Naive thymus-derived CD4-positive, alpha-beta T cell (primary cell): ENCODE data around the gene ZNF771. TPM values are rescaled to one million over a fixed set of nuclear protein-coding genes. Genes with fewer than 3 reads are reported as not detected.

Source experiments
- ATAC-seq: fragments of 150-1000 bp; cut with Tn5 transposase; 2 replicates; pipeline ENCODE4 v1.10.0; 2021; ENCODE audit warnings: mild to moderate bottlenecking, moderate library complexity
- CTCF ChIA-PET: fragments of 350-600 bp; sonication (Branson Sonifier 250); formaldehyde crosslinking; loops from one replicate; lab custom pipeline; 2021; ENCODE audit warnings: antibody characterized with exemption; lab: Charles Lee
- POLR2A ChIA-PET: fragments of 350-600 bp; sonication (Branson Sonifier 250); formaldehyde crosslinking; loops from one replicate; lab custom pipeline; 2021; ENCODE audit warnings: antibody characterized with exemption, inconsistent platforms; lab: Charles Lee
- DNase-seq, 9 donors: peaks; one replicate each; pipeline versions ENCODE4 v3.0.0 to v3.0.0-alpha.2; 2020 to 2022; ENCODE audit warnings: mixed read lengths in 1 of 9
- H3K27ac ChIP-seq: one replicate; pipeline ENCODE4 v1.7.0; 2013; ENCODE audit warnings: mild to moderate bottlenecking, low read depth, low read length, moderate library complexity
- H3K27me3 ChIP-seq, 2 donors: one replicate each; pipeline ENCODE4 v1.7.0; 2013; ENCODE audit warnings: low read length in 2 of 2, mild to moderate bottlenecking in 2 of 2, moderate library complexity in 2 of 2; ENCODE audit not compliant: control insufficient read depth in 2 of 2, insufficient read depth in 2 of 2
- H3K36me3 ChIP-seq, 3 experiments: 1 replicate in 2 of 3; 2 replicates in 1 of 3; pipeline ENCODE4 v1.7.0; 2013; ENCODE audit warnings: low read length in 3 of 3, mild to moderate bottlenecking in 3 of 3, moderate library complexity in 1 of 3; ENCODE audit not compliant: insufficient read depth in 3 of 3, control insufficient read depth in 2 of 3
- H3K4me1 ChIP-seq, 2 donors: one replicate each; pipeline ENCODE4 v1.7.0; 2013; ENCODE audit warnings: low read length in 2 of 2, mild to moderate bottlenecking in 2 of 2, moderate library complexity in 1 of 2; ENCODE audit not compliant: control insufficient read depth in 2 of 2, insufficient read depth in 2 of 2
- H3K4me3 ChIP-seq: 2 replicates; pipeline ENCODE4 v1.7.0; 2013; ENCODE audit warnings: mild to moderate bottlenecking, low read length
- H3K9me3 ChIP-seq, 3 experiments: 1 replicate in 2 of 3; 2 replicates in 1 of 3; pipeline ENCODE4 v1.7.0; 2013; ENCODE audit warnings: low read length in 3 of 3; ENCODE audit not compliant: control insufficient read depth in 2 of 3
- H3K27ac Mint-ChIP-seq, 9 donors: one replicate each; pipeline ENCODE4 v1.8.0; 2020 to 2022; ENCODE audit warnings: mixed read lengths in 9 of 9, mild to moderate bottlenecking in 8 of 9, moderate library complexity in 5 of 9, inconsistent platforms in 2 of 9
- H3K27me3 Mint-ChIP-seq, 5 donors: one replicate each; pipeline ENCODE4 v1.8.0; 2021 to 2022; ENCODE audit warnings: mixed read lengths in 5 of 5, mild to moderate bottlenecking in 1 of 5
- H3K36me3 Mint-ChIP-seq, 5 donors: one replicate each; pipeline ENCODE4 v1.8.0; 2020 to 2022; ENCODE audit warnings: mixed read lengths in 5 of 5, mild to moderate bottlenecking in 3 of 5, inconsistent platforms in 1 of 5
- H3K4me1 Mint-ChIP-seq, 7 donors: one replicate each; pipeline ENCODE4 v1.8.0; 2020 to 2022; ENCODE audit warnings: mixed read lengths in 7 of 7, mild to moderate bottlenecking in 3 of 7, inconsistent platforms in 1 of 7
- H3K4me3 Mint-ChIP-seq, 10 donors: one replicate each; pipeline ENCODE4 v1.8.0; 2020 to 2022; ENCODE audit warnings: mild to moderate bottlenecking in 10 of 10, mixed read lengths in 10 of 10, moderate library complexity in 6 of 10, inconsistent platforms in 2 of 10
- H3K9me3 Mint-ChIP-seq, 11 donors: one replicate each; pipeline ENCODE4 v1.8.0; 2020 to 2022; ENCODE audit warnings: mixed read lengths in 11 of 11, mild to moderate bottlenecking in 4 of 11, inconsistent platforms in 1 of 11, moderate library complexity in 1 of 11
- intact Hi-C, 2 donors: fragments of 100-400 bp; cut with micrococcal nuclease; formaldehyde crosslinking; loops; one replicate each; pipeline ENCODE4 v1.15.1; 2023
- polyA plus RNA-seq, 2 donors: library from polyadenylated mRNA; unstranded; fragments of 300-500 nt; fragmentation: Illumina TruSeq; gene quantifications; one replicate each; pipeline ENCODE4 v1.2.3, GENCODE V29; 2021
- total RNA-seq, 6 experiments: library from RNA in 5 of 6; stranded (reverse) in 5 of 6; gene quantifications; 1 replicate in 5 of 6; 2 replicates in 1 of 6; pipeline ENCODE4 v1.2.3 and lab custom pipeline; 2021 to 2026

ZNF771 gene
- total and polyA plus RNA-seq, 7 experiments from 2014 or later = 1.2 to 9.4 (median 4.5) TPM

DNA sequence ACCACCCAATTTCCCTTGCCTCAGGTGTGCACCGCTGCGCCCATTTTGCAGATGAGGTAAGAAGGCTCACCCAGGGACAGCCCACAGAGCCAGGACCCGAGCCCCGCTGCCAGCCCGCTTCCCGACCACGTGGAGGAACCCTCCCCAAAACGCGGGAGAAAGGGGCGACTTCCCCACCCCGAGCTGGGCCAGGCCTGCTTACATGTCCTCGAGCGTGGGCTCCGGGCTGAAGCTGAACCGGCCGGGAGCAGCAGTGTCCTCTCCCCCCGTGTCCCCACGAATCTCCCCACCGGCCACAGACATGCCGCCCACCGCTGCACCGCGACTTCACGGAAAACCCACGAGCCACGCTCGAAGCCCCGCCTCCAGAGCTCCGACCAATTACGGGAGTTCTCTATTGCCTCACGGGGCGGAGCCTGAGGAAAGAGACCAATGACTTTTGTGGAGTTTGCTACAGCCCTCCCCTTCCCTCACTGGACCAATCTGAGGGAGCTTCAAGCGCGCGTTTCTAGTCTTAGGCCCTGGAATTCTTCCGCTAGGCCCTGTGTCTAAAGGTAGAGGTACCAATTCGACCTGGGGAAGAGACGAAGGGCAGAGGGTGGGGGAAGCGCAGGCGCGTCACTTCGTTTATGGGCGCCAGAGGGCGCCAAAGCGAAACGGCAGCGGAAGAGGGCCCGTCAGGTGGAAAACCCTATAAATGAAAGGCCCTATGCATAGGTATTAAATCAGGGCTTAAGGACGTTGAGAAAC lies 22.4 kb downstream of the ZNF771 start, which contains the start of gene DCTPP1:
DCTPP1 (minus strand) TSS at position 353 of the 750 bp plus-strand sequence; CDS start at position 303, 50 bp downstream.
- ATAC-seq (peak; percentile 98), DNase-seq (peak; percentile 79 to 99 (median 97))
- Histone ChIP-seq H3K36me3 (peaks cover 0 to 12% (median 4%) of the 10 kb centered on the region in 3 experiments), H3K9me3 (no peaks in the 10 kb centered on the region), H3K27ac (peak within 1 kb of the TSS; percentile 85), H3K4me3 (peak within 1 kb of the TSS; percentile 67), H3K4me1 (peaks cover 16 to 19% of the 10 kb centered on the region in 2 donors), H3K27me3 (no peaks in the 10 kb centered on the region)
- H3K4me3 Mint-ChIP-seq = no peak within 1 kb of the TSS
- no peaks in the 10 kb centered on the region for H3K27me3 Mint-ChIP-seq
- H3K4me1 Mint-ChIP-seq = peaks cover 14 to 29% (median 21%) of the 10 kb centered on the region in 7 donors
- peaks cover 0 to 2% (median 0%) of the 10 kb centered on the region in 11 donors for H3K9me3 Mint-ChIP-seq
- H3K27ac Mint-ChIP-seq = peak within 1 kb of the TSS in 1 of 9 donors; percentile 38
- ChIA-PET POLR2A (interaction anchor here (0.6 to 6.1 kb wide), 41 partner anchors 12 to 1874 kb away, joined by 3 to 82 read pairs (median 5); partner anchors contain the start of genes ALDOA, FBRS, PPP4C and SEPTIN1), CTCF (interaction anchor here (0.6 to 3.3 kb wide), 38 partner anchors 9 to 1570 kb away, joined by 3 to 26 read pairs (median 4); partner anchors contain the start of genes ZNF48, ZNF688, ZNF689 and ZNF747)
- intact Hi-C loops = loop anchor here (1.0 to 2.0 kb wide), 22 partner anchors 12 to 527 kb away; partner anchors contain the start of genes FBRS (in 2 of the 2), ITGAL (in 2 of the 2), PRR14 (in 2 of the 2) and SEPHS2 (in 2 of the 2)
- peaks cover 4 to 10% (median 9%) of the 10 kb centered on the region in 5 donors for H3K36me3 Mint-ChIP-seq

GRCh38 chr16:30430428-30430970 lies 23.1 kb downstream of the ZNF771 start:
- peaks cover 0 to 2% (median 0%) of the 10 kb centered on the region in 11 donors for H3K9me3 Mint-ChIP-seq
- Histone ChIP-seq H3K27me3 (no peaks in the 10 kb centered on the region), H3K36me3 (peaks cover 0 to 12% (median 4%) of the 10 kb centered on the region in 3 experiments), H3K27ac (peak overlapping the region; percentile 71), H3K4me1 (peaks cover 16 to 19% of the 10 kb centered on the region in 2 donors), H3K4me3 (no peak overlapping the region), H3K9me3 (no peaks in the 10 kb centered on the region)
- no peak for DNase-seq
- ChIA-PET POLR2A (interaction anchor here (0.5 to 6.1 kb wide), 38 partner anchors 13 to 1874 kb away, joined by 3 to 82 read pairs (median 5); partner anchors contain the start of genes ALDOA, FBRS, SEPTIN1 and TBC1D10B), CTCF (interaction anchor here (0.6 to 3.3 kb wide), 23 partner anchors 10 to 290 kb away, joined by 3 to 26 read pairs (median 5); partner anchors contain the start of genes ZNF688, ZNF747, ZNF764 and ZNF785)
- no peak overlapping the region for H3K27ac Mint-ChIP-seq
- H3K4me3 Mint-ChIP-seq = no peak overlapping the region
- H3K27me3 Mint-ChIP-seq = no peaks in the 10 kb centered on the region
- intact Hi-C loops = loop anchor here (1.0 to 2.0 kb wide), 22 partner anchors 12 to 526 kb away; partner anchors contain the start of genes FBRS (in 2 of the 2), ITGAL (in 2 of the 2), PRR14 (in 2 of the 2) and SEPHS2 (in 2 of the 2)
- peaks cover 16 to 31% (median 24%) of the 10 kb centered on the region in 7 donors for H3K4me1 Mint-ChIP-seq
- H3K36me3 Mint-ChIP-seq = peaks cover 4 to 10% (median 9%) of the 10 kb centered on the region in 5 donors
- peak; percentile 6 for ATAC-seq

DNA sequence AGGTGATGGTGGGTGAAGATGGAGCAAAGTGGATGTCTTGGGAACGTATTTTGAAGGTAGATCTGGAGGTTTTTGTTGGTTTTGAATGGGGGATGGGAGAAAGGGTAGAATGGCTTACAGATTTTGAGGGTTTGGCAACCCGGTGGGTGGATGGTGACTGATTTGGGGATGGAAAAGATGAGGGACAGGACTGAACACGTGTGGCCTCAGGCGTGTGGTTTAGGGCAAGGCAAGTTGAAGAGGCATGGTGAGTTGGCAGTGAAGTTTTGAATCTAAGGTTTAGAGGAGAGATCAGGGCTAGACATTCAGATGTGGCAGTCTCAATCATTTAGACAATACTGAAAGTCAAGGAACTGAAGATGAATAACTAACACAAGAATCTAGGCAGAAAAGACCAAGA lies 27.4 kb downstream of the ZNF771 start:
- POLR2A ChIA-PET = interaction anchor here (1.0 kb wide), 1 partner anchor 100 kb away, joined by 3 read pairs; the partner anchor contains the start of gene ZNF747
- no peak for ATAC-seq

GRCh38 chr16:30437511-30438046 lies 30.2 kb downstream of the ZNF771 start:
- Mint-ChIP-seq H3K27ac (peak overlapping the region in 1 of 9 donors; percentile 18), H3K9me3 (peaks cover 0 to 2% (median 0%) of the 10 kb centered on the region in 11 donors), H3K4me1 (peaks cover 6 to 21% (median 16%) of the 10 kb centered on the region in 7 donors), H3K36me3 (peaks cover 0 to 2% (median 0%) of the 10 kb centered on the region in 5 donors), H3K27me3 (no peaks in the 10 kb centered on the region), H3K4me3 (no peak overlapping the region)
- ChIA-PET CTCF (interaction anchor here (0.6 to 1.3 kb wide), 2 partner anchors 9 to 11 kb away, joined by 5 read pairs; no protein-coding TSS in a partner anchor), POLR2A (interaction anchor here (0.9 to 1.5 kb wide), 2 partner anchors 20 to 68 kb away, joined by 3 to 4 read pairs; no protein-coding TSS in a partner anchor)
- ATAC-seq = no peak
- Histone ChIP-seq H3K4me3 (no peak overlapping the region), H3K36me3 (no peaks in the 10 kb centered on the region), H3K4me1 (peaks cover 0 to 5% of the 10 kb centered on the region in 2 donors), H3K9me3 (no peaks in the 10 kb centered on the region), H3K27me3 (no peaks in the 10 kb centered on the region), H3K27ac (no peak overlapping the region)
- no peak for DNase-seq
- intact Hi-C loops = no loop called here

More for the DNA sequence above, 27.4 kb downstream of the ZNF771 start:
- Mint-ChIP-seq H3K36me3 (no peaks in the 10 kb centered on the region), H3K27ac (peak overlapping the region in 6 of 9 donors; percentile 10 to 81 (median 36)), H3K27me3 (no peaks in the 10 kb centered on the region), H3K9me3 (no peaks in the 10 kb centered on the region), H3K4me3 (no peak overlapping the region), H3K4me1 (peaks cover 5 to 21% (median 13%) of the 10 kb centered on the region in 7 donors)
- Histone ChIP-seq H3K4me3 (no peak overlapping the region), H3K27me3 (no peaks in the 10 kb centered on the region), H3K36me3 (no peaks in the 10 kb centered on the region), H3K4me1 (peaks cover 8 to 12% of the 10 kb centered on the region in 2 donors), H3K27ac (no peak overlapping the region), H3K9me3 (no peaks in the 10 kb centered on the region)
- CTCF ChIA-PET = interaction anchor here (0.9 to 1.2 kb wide), 2 partner anchors 15 to 101 kb away, joined by 3 to 5 read pairs; no protein-coding TSS in a partner anchor
- intact Hi-C loops = no loop called here
- DNase-seq = peak in 1 of 9 donors; percentile 59

DNA sequence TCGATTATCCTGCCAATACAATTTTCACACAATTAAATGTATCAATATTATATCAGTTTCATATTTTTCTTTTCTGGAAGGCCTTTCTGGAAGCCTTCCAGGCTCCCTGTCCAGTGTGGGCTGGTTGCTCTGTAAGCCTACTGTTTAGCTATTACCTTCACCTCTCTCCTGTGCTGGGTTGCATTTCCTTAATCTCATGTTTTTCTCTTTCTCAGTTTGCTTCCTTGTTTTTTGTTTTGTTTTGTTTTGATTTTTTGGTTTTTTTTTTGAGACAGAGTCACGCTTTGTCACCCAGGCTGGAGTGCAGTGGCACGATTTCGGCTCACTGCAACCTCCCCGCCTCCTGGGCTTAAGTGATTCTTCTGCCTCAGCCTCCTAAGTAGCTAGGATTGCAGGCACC lies 31.4 kb downstream of the ZNF771 start:
- CTCF ChIA-PET = no interaction called here
- Mint-ChIP-seq H3K4me3 (no peak overlapping the region), H3K36me3 (peaks cover 5 to 11% (median 9%) of the 10 kb centered on the region in 5 donors), H3K27me3 (no peaks in the 10 kb centered on the region), H3K27ac (peak overlapping the region in 1 of 9 donors; percentile 51), H3K9me3 (peaks cover 0 to 4% (median under 1%) of the 10 kb centered on the region in 11 donors), H3K4me1 (peaks cover 16 to 28% (median 23%) of the 10 kb centered on the region in 7 donors)
- intact Hi-C loops = no loop called here
- DNase-seq (no peak), ATAC-seq (no peak)
- no peaks in the 10 kb centered on the region for H3K9me3 ChIP-seq
- H3K27ac ChIP-seq = no peak overlapping the region
- H3K27me3 ChIP-seq = no peaks in the 10 kb centered on the region
- no peak overlapping the region for H3K4me3 ChIP-seq
- H3K36me3 ChIP-seq = peaks cover 0 to 4% (median 0%) of the 10 kb centered on the region in 3 experiments
- H3K4me1 ChIP-seq = peaks cover 0 to 13% of the 10 kb centered on the region in 2 donors
- POLR2A ChIA-PET = no interaction called here
